HG03442 (cell line): ENCODE results near the gene WDR43.

Experiments used
- ATAC-seq: cut with Tn5 transposase; IDR thresholded peaks from one replicate; pipeline ENCODE4 v1.9.1; 2021; ENCODE audit warnings: mild to moderate bottlenecking, moderate library complexity; ENCODE audit not compliant: unreplicated experiment

The WDR43 gene

GRCh38 chr2:28909655-28910353, 15.3 kb downstream of the WDR43 start:
- no peak for ATAC-seq

GRCh38 chr2:28915939-28916338, 21.5 kb downstream of the WDR43 start:
- ATAC-seq: no peak

GRCh38 chr2:28926847-28927246, 32.4 kb downstream of the WDR43 start:
- no peak for ATAC-seq

GRCh38 chr2:28927469-28927868, 33.0 kb downstream of the WDR43 start:
- ATAC-seq: no peak

GRCh38 chr2:28927878-28928277, 33.4 kb downstream of the WDR43 start:
- ATAC-seq: no peak

GRCh38 chr2:28929581-28929980, 35.1 kb downstream of the WDR43 start:
- ATAC-seq: no peak

- ATAC-seq: no peak
Measured at GRCh38 chr2:28930205-28930604, 35.7 kb downstream of the WDR43 start.

- ATAC-seq: no peak
Measured at GRCh38 chr2:28934769-28935168, 40.3 kb downstream of the WDR43 start.

- no peak for ATAC-seq
Measured at GRCh38 chr2:28941008-28941407, 46.5 kb downstream of the WDR43 start.

- ATAC-seq: no peak
Measured at GRCh38 chr2:28944535-28945248, 50.2 kb downstream of the WDR43 start.

GRCh38 chr2:28948160-28948559, 53.7 kb downstream of the WDR43 start:
- no peak for ATAC-seq

- ATAC-seq: no peak
Measured at GRCh38 chr2:28949190-28949589, 54.7 kb downstream of the WDR43 start.

GRCh38 chr2:28949617-28950305, 55.3 kb downstream of the WDR43 start:
- ATAC-seq: no peak

- ATAC-seq: no peak
Measured at GRCh38 chr2:28950941-28951630, 56.6 kb downstream of the WDR43 start.

- ATAC-seq: no peak
Measured at GRCh38 chr2:28951910-28952835, 57.7 kb downstream of the WDR43 start.

- ATAC-seq: no peak
Measured at GRCh38 chr2:28952836-28953211, 58.4 kb downstream of the WDR43 start.

GRCh38 chr2:28955467-28955866, 61.0 kb downstream of the WDR43 start:
- no peak for ATAC-seq

GRCh38 chr2:28956415-28956826, 62.0 kb downstream of the WDR43 start:
- ATAC-seq: no peak

GRCh38 chr2:28956890-28957289, 62.4 kb downstream of the WDR43 start:
- ATAC-seq: no peak

- no peak for ATAC-seq
Measured at GRCh38 chr2:28958689-28959088, 64.2 kb downstream of the WDR43 start.
